Measurements from ENCODE around the gene LGR5. TPM values are rescaled to one million over a fixed set of nuclear protein-coding genes. Genes with fewer than 3 reads are reported as not detected.
"Not testable (repeated sequence)": the region's sequence is repeated elsewhere in the genome, so short reads cannot be mapped to it uniquely, and the experiment has no call there.

Gene LGR5
- polyA plus RNA-seq, 1 donor from 2014 or later = not detected

DNA sequence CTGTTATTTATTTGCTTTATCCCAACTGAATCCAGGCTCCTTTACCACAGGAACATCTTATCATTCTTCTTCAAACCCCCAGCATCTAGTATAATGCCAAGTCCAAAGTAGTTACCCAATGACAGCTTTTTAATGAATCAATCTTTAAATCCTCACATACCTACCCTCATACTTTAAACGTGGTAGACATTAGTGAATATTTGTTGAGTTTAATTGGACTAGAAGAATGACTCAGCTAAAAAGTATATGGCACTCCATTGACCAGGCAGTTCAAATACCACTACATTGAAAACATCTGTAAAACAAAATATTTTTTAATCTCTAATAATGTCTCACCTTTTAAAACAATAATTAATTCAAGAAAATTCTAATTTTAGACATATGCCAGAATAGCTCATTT, 125.9 kb downstream of the LGR5 start:
- Mint-ChIP-seq H3K27me3 (peaks cover 4% of the 10 kb centered on the region), H3K9me3 (peaks cover 0 to 4% (median 0%) of the 10 kb centered on the region in 3 donors), H3K27ac (no peak overlapping the region), H3K4me3 (no peak overlapping the region), H3K4me1 (no peaks in the 10 kb centered on the region), H3K36me3 (no peaks in the 10 kb centered on the region)

DNA sequence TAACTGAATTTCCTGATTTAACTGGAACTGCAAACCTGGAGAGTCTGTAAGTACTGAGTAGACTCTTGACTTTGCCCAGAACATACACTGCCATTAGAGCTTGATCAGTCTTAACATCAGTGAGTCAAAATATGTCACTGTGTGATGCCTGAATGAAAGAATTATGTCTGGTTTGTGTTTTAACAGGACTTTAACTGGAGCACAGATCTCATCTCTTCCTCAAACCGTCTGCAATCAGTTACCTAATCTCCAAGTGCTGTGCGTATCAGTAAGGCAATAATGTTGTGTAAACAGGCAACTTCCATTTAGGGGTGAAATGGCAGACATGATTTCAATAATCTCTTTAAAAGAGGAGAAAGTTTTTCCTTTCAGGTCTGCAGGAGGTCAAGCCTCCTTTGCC, 127.1 kb downstream of the LGR5 start:
- no peak overlapping the region for H3K27ac Mint-ChIP-seq
- H3K4me3 Mint-ChIP-seq = no peak overlapping the region
- H3K27me3 Mint-ChIP-seq = peaks cover 2% of the 10 kb centered on the region
- H3K9me3 Mint-ChIP-seq = peaks cover 0 to 4% (median 0%) of the 10 kb centered on the region in 3 donors
- no peaks in the 10 kb centered on the region for H3K4me1 Mint-ChIP-seq
- H3K36me3 Mint-ChIP-seq = no peaks in the 10 kb centered on the region

DNA sequence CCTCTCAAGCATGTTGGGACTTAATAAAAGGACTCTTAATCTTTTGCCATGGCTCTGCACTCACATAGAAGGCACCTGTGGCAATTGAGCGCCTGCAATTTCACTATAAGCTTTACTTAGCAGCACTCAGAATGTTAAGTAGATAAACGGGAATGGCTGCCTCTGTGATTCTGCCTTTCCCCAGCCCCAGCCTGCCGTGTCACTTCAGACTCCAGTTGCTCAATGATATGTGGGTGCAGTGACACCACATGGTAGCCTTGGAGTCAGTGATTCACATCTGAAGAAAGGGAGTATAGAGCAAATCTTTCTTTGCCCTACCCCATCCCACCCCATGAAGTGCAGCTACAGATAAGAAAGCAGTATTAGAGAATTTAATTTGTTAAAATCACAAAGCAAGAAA, 127.9 kb downstream of the LGR5 start:
- Mint-ChIP-seq H3K4me3 (no peak overlapping the region), H3K27ac (no peak overlapping the region), H3K27me3 (peaks cover 3% of the 10 kb centered on the region), H3K36me3 (no peaks in the 10 kb centered on the region), H3K9me3 (peaks cover 0 to 4% (median 0%) of the 10 kb centered on the region in 3 donors), H3K4me1 (no peaks in the 10 kb centered on the region)

DNA sequence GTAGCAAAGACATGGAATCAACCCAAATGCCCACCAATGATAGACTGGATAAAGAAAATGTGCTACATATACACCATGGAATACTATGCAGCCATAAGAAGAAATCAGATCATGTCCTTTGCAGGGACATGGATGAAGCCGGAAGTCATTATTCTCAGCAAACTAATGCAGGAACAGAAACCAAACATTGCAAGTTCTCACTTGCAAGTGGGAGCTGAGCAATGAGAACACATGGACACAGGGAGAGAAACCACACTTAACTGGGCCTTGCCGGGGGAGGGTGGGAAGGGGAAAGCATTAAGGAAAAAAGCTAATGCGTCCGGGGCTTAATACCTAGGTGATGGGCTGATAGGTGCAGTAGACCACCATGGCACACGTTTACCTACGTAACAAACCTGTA, 130.3 kb downstream of the LGR5 start:
- not testable (repeated sequence) for H3K4me1 Mint-ChIP-seq, H3K9me3 Mint-ChIP-seq, H3K4me3 Mint-ChIP-seq, H3K36me3 Mint-ChIP-seq, H3K27ac Mint-ChIP-seq, H3K27me3 Mint-ChIP-seq

DNA sequence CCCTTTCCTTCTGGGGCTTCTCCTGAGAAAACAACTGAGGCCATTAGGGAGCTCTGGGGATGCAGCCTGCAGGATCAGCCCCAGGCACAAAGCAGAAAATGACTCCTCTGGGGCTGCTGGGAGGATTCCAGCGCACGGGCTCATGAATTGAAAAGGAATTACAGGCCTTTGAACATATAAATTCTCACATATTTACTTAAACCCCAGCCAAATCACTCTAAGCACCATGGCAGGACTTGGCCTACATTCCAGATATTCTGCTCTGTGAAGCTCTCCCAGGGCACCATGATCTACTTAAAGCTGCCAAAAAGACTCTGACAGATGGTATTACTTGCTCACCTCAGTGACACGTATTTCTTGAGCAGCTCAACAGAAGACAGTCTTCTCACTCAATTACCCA, 136.9 kb downstream of the LGR5 start:
- peaks cover 0 to 4% (median 2%) of the 10 kb centered on the region in 3 donors for H3K4me1 Mint-ChIP-seq
- peaks cover 0 to 2% (median 0%) of the 10 kb centered on the region in 3 donors for H3K9me3 Mint-ChIP-seq
- H3K4me3 Mint-ChIP-seq = no peak overlapping the region
- H3K27me3 Mint-ChIP-seq = peaks cover 4% of the 10 kb centered on the region
- H3K27ac Mint-ChIP-seq = no peak overlapping the region
- peaks cover 2% of the 10 kb centered on the region for H3K36me3 Mint-ChIP-seq

DNA sequence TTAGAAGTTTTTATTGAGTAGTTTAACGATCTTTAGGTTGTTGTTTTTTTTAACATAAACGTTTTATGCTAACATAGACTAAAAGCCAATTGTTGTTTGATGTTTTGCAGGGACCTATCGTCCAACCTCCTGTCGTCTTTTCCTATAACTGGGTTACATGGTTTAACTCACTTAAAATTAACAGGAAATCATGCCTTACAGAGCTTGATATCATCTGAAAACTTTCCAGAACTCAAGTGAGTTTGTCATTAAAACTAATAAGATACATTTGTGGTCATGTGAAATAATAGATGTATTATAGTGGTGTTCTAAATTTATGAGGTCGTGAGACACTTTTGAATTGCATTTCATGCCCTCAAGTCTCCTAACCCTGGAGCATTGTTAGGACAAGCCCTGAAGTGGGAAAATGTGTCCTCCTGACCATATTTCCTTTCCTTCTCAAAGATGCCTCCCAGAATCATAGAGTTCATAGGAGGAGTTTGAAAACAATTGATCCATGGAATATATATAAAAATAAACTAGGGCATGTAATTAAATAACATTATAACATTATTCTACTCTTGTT, 139.2 kb downstream of the LGR5 start:
- peaks cover 2% of the 10 kb centered on the region for H3K36me3 Mint-ChIP-seq
- H3K4me1 Mint-ChIP-seq = no peaks in the 10 kb centered on the region
- peaks cover 3% of the 10 kb centered on the region for H3K27me3 Mint-ChIP-seq
- H3K9me3 Mint-ChIP-seq = peaks cover 0 to 2% (median 0%) of the 10 kb centered on the region in 3 donors
- no peak overlapping the region for H3K27ac Mint-ChIP-seq
- no peak overlapping the region for H3K4me3 Mint-ChIP-seq

DNA sequence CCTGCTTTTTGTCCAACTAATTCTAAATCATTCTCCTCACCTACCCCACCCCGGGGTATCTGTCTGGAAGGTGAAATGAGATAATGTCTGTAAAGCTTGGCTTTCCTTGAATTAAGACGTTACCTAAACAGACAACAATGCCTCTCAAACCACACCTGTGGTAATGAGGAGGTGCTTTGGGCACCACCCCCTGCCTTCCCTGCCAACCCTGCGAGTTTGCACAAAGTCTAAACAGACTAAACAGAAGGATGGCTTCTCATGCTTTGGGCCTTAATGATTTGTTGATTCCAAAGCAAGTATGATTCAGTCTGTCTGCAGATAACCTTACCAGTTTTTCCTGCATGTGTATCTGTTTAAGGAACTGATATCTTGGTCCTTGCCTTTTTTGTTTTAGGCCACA, 141.6 kb downstream of the LGR5 start:
- Mint-ChIP-seq H3K4me3 (no peak overlapping the region), H3K36me3 (peaks cover 2% of the 10 kb centered on the region), H3K27me3 (peaks cover 4% of the 10 kb centered on the region), H3K9me3 (no peaks in the 10 kb centered on the region), H3K27ac (no peak overlapping the region), H3K4me1 (no peaks in the 10 kb centered on the region)

DNA sequence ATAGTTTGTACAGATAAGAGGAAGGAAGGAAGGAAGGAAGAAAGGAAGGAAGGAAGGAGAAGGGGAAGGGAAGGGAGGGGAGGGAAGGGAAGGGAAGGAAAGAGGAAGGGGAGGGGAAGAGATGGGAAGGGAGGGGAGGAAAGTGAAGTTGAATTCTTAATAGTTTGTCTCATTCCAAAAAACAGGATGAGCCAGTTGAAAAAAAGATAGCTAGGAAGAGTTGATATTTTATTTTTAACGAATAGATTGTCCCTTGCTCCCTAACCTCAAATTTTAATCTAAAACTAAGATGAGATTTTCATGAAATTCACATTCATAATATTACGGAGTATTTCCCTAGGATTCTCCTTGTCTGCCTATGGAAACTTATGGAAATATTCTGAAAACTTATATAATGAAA, 143.3 kb downstream of the LGR5 start:
- Mint-ChIP-seq H3K36me3 (peaks cover 2% of the 10 kb centered on the region), H3K4me1 (no peaks in the 10 kb centered on the region), H3K27ac (no peak overlapping the region), H3K9me3 (no peaks in the 10 kb centered on the region), H3K27me3 (peaks cover 9% of the 10 kb centered on the region), H3K4me3 (no peak overlapping the region)

DNA sequence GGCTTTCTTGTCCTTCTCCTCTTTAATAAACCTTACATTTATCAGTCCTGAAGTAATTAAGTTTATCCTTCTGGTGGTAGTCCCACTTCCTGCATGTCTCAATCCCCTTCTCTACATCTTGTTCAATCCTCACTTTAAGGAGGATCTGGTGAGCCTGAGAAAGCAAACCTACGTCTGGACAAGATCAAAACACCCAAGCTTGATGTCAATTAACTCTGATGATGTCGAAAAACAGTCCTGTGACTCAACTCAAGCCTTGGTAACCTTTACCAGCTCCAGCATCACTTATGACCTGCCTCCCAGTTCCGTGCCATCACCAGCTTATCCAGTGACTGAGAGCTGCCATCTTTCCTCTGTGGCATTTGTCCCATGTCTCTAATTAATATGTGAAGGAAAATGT, 144.8 kb downstream of the LGR5 start:
- no peaks in the 10 kb centered on the region for H3K9me3 Mint-ChIP-seq
- peaks cover 2% of the 10 kb centered on the region for H3K36me3 Mint-ChIP-seq
- H3K27me3 Mint-ChIP-seq = peaks cover 9% of the 10 kb centered on the region
- peak overlapping the region in 1 of 3 donors; percentile 16 for H3K27ac Mint-ChIP-seq
- H3K4me1 Mint-ChIP-seq = no peaks in the 10 kb centered on the region
- no peak overlapping the region for H3K4me3 Mint-ChIP-seq

DNA sequence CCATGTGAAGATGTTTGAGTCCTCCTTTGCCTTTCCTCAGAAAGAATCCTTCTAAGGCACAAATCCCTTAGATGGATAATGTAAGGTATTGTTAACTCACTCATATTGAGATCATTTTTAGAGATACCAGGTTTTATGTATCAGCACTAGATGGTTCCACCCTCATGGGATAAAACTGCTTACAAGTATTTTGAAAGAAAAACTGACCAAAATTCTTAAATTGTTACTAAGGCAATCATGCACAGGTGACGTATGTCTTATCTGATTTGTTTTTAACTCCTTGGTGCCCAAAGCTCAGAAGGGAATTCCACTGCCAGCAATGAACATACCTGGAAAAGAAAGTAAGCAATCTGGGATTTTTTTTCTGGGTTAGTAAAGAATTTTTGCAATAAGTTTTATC, 145.6 kb downstream of the LGR5 start:
- no peaks in the 10 kb centered on the region for H3K36me3 Mint-ChIP-seq
- no peak overlapping the region for H3K27ac Mint-ChIP-seq
- H3K27me3 Mint-ChIP-seq = peaks cover 9% of the 10 kb centered on the region
- no peak overlapping the region for H3K4me3 Mint-ChIP-seq
- no peaks in the 10 kb centered on the region for H3K9me3 Mint-ChIP-seq
- no peaks in the 10 kb centered on the region for H3K4me1 Mint-ChIP-seq

DNA sequence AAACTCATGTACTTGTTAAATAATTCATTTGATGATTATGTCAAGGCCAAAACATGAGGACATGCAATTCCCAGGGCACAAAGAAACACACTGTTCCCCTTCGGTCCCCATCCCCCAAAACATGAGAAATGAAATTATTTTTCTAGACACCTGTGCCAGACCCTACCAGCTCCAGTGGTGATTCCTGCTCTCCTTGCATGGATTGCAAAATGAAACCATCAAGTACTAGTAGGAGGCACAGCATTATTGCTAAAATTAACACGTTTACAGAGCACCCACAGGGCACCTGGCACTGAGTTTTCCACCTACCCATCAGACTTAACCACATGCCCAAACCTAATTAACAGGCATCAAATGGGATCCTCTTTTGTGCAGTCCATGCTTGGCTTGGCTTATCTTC, 147.4 kb downstream of the LGR5 start:
- H3K36me3 Mint-ChIP-seq = no peaks in the 10 kb centered on the region
- no peak overlapping the region for H3K4me3 Mint-ChIP-seq
- no peaks in the 10 kb centered on the region for H3K4me1 Mint-ChIP-seq
- peaks cover 18% of the 10 kb centered on the region for H3K27me3 Mint-ChIP-seq
- H3K27ac Mint-ChIP-seq = peak overlapping the region in 1 of 3 donors; percentile 54
- H3K9me3 Mint-ChIP-seq = no peaks in the 10 kb centered on the region

DNA sequence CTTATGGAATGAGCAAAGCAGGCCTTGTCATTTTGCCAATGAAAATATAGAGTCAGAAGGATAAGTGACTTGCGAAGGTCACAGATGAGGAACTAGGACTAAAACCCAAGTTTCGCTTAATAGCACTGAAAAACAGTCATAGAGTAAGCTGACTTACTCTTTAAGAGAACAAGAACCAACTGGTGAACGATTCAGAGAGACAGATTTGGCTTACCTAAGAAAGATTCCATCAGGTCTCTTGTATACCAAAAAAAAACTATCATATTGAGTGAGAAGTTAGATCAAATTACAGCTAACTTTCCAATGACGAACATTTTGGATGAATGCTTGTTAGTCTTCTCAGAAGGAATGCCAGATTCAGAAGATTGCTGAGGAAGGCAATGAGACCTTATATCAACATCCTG, 149.9 kb downstream of the LGR5 start:
- no peaks in the 10 kb centered on the region for H3K4me1 Mint-ChIP-seq
- H3K27ac Mint-ChIP-seq = no peak overlapping the region
- H3K27me3 Mint-ChIP-seq = peaks cover 25% of the 10 kb centered on the region
- no peak overlapping the region for H3K4me3 Mint-ChIP-seq
- peaks cover 0 to 3% (median 0%) of the 10 kb centered on the region in 3 donors for H3K9me3 Mint-ChIP-seq
- H3K36me3 Mint-ChIP-seq = no peaks in the 10 kb centered on the region

DNA sequence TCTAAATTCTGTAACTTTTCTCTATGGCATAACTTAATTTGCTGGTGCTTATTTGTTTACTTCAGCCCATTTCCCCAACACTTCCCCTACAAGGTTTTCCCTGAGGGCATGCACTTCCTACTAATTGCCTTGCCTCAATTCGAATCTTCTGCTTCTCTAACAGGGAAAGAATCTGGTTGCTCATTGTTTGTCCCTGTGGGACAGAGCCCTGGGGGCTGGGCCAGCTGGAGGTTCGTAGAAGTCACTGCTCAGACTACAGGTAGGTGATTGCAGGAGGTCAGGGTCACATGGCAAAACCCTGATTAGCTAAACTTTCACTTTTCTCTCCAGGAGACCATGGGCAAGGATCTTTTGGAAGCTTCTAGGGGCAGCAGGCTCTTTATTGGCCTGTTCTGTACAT, 152.0 kb downstream of the LGR5 start:
- Mint-ChIP-seq H3K9me3 (peaks cover 0 to 3% (median 0%) of the 10 kb centered on the region in 3 donors), H3K27ac (no peak overlapping the region), H3K27me3 (peaks cover 27% of the 10 kb centered on the region), H3K4me1 (no peaks in the 10 kb centered on the region), H3K4me3 (no peak overlapping the region), H3K36me3 (no peaks in the 10 kb centered on the region)

DNA sequence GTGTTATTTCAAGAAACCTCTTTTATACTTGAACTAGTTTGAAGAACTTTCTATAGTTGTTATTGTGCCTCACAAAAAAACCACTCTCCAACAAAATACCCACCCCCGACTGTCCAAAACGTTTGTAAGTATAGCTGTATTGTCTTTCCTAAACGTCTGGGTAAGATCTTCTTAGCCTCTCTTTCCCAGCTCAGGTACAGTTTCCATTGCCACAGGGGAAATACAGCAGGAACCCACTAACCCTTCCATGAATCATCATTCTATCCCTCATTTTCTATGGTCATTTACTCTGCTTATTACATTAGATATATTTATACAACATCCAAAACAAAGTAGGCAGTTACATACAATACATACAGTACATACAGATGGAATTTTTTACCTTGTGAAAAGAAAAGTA, 153.2 kb downstream of the LGR5 start:
- no peak overlapping the region for H3K4me3 Mint-ChIP-seq
- H3K36me3 Mint-ChIP-seq = no peaks in the 10 kb centered on the region
- no peak overlapping the region for H3K27ac Mint-ChIP-seq
- H3K27me3 Mint-ChIP-seq = peaks cover 27% of the 10 kb centered on the region
- H3K9me3 Mint-ChIP-seq = peaks cover 0 to 3% (median 0%) of the 10 kb centered on the region in 3 donors
- H3K4me1 Mint-ChIP-seq = no peaks in the 10 kb centered on the region

DNA sequence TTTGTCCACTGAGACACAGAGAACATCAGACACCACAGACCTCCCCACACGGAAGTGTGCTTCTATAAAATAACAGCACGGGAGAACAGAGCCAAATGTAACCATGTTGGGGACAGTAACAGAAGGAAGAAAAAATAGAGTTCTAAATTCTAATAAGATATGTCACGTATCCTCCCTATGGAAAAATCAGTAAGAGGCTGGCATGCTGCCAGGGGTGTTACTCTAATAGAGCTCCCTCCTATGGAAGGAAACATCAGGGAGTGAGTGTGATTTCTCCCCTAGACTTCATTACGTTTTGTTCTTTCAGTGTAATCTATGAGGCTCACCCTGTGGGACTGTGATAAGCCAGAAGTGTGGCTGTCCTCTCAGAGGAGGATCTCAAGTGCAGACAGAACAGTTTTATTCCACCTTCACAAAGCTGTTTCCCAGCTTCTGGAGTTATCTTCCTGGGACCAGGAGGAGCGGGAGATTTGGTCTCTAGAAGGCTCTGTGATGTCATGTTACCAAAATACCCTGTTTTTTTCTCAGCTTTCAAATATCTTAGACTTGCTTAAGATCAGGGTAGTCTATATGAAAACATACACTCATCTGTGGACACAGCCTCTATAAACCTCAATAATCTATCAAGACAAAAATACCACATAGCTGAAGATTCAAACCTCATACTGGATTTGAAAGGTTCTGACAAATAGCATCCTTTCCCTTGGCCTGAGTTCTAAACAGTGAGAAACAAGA, 154.8 kb downstream of the LGR5 start:
- H3K4me1 Mint-ChIP-seq = no peaks in the 10 kb centered on the region
- H3K27ac Mint-ChIP-seq = no peak overlapping the region
- peaks cover 26% of the 10 kb centered on the region for H3K27me3 Mint-ChIP-seq
- H3K36me3 Mint-ChIP-seq = no peaks in the 10 kb centered on the region
- no peak overlapping the region for H3K4me3 Mint-ChIP-seq
- peaks cover 0 to 5% (median 3%) of the 10 kb centered on the region in 3 donors for H3K9me3 Mint-ChIP-seq

DNA sequence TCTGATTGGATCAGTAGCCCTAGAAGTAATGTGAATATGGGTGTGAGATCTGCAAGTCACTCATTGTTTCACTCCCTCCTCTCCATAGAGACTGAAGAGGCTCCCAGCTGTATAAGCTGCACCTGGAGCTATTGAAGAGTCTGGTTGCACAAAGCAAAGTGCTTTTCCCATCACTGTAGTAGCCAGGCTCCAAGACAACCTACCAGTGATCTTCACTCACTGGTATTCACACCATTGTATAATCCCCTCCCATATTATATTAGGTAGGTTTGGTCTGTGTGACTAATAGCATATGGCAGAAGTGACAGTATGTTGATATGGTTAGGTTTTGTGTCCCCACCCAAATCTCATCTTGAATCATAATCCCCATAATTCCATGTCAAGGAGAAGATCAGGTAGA, 159.6 kb downstream of the LGR5 start:
- Mint-ChIP-seq H3K27ac (no peak overlapping the region), H3K36me3 (peaks cover 4% of the 10 kb centered on the region), H3K9me3 (peaks cover 0 to 14% (median 6%) of the 10 kb centered on the region in 3 donors), H3K4me3 (no peak overlapping the region), H3K27me3 (peaks cover 7% of the 10 kb centered on the region), H3K4me1 (no peaks in the 10 kb centered on the region)

Data from IgD-negative memory B cell (primary cell).